HG02970 (cell line): ENCODE measurements around the gene CTDSP1.

Source experiments
- ATAC-seq: cut with Tn5 transposase; IDR thresholded peaks from one replicate; pipeline ENCODE4 v1.9.1; 2021; ENCODE audit warnings: mild to moderate bottlenecking, moderate library complexity, moderate number of reproducible peaks; ENCODE audit not compliant: unreplicated experiment, low FRiP score

Gene CTDSP1

GRCh38 chr2:218419630-218420216 lies 20.1 kb downstream of the CTDSP1 start:
- no peak for ATAC-seq

DNA sequence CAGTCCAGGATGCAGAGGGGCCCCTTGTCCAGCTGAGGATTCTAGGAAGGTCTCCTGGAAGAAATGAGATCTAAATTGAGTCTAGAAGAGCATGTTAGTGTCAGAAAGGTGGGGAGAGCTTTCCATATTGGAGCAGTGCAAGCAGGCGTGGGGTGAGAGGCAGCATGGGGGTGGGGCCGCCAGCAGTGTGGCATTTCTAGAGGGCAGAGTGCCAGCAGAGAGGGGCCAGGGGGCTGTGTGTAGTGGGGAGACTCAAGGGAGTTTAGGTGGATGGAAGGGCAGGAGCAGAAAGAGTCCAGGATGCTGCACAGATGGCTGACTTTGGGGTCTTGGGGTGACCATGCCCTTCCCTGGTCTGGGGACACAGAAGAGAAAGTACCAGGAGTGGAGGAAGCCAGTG lies 21.4 kb downstream of the CTDSP1 start:
- ATAC-seq, result no peak

GRCh38 chr2:218422403-218423086 lies 22.9 kb downstream of the CTDSP1 start:
- no peak for ATAC-seq

GRCh38 chr2:218423584-218423983 lies 23.9 kb downstream of the CTDSP1 start:
- ATAC-seq, result no peak

GRCh38 chr2:218425531-218425930 lies 25.9 kb downstream of the CTDSP1 start:
- no peak for ATAC-seq

GRCh38 chr2:218427741-218428140 lies 28.1 kb downstream of the CTDSP1 start:
- no peak for ATAC-seq

DNA sequence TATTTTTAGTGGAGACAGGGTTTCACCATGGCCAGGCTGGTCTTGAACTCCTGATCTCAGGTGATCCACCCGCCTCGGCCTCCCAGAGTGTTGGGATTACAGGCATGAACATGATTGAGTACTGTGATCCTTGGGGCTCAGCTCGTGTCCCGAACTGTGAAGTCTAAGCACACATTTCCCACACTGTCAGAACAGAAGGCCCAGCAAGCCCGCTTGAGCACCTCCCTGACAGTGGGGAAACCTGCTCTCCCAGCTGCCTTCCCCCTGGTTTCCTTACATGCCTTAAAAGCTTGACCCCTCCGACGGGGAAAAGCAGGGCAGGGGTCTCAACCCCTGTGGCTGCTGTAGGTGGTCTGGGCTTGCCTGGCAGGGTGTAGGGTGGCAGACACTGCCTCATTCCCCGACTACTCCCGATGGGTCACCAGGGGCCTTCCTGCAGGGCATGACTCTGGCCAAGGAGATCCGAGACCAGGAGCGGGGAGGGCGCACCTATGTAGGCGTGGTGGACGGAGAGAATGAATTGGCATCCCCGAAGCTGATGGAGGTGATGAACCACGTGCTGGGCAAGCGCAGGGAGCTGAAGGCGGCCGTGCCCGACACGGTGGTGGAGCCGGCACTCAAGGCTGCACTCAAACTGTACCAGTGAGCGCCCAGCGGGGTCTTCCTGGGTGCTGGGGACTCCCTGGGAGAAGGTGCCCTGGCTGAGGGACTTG lies 29.3 kb downstream of the CTDSP1 start:
- no peak for ATAC-seq

GRCh38 chr2:218429911-218430692 lies 30.4 kb downstream of the CTDSP1 start:
- no peak for ATAC-seq

DNA sequence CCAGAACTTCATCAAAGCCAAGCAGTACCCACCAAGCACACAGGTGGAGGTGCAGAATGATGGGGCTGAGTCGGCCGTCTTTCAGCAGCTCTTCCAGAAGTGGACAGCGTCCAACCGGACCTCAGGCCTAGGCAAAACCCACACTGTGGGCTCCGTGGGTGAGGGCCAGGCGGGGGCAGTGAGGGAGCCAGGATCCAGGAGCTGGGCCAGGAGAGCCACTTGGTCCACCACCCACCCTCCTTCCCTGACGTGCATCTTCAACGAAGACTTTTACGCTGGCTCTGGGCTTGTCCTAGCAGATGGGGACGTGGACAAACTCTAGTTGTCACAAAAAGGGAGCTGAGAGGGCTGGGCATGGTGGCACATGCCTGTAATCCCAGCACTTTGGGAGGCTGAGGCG lies 31.1 kb downstream of the CTDSP1 start:
- no peak for ATAC-seq

- ATAC-seq, result no peak
These were observed 32.2 kb downstream of the CTDSP1 start for GRCh38 chr2:218431878-218432277.

DNA sequence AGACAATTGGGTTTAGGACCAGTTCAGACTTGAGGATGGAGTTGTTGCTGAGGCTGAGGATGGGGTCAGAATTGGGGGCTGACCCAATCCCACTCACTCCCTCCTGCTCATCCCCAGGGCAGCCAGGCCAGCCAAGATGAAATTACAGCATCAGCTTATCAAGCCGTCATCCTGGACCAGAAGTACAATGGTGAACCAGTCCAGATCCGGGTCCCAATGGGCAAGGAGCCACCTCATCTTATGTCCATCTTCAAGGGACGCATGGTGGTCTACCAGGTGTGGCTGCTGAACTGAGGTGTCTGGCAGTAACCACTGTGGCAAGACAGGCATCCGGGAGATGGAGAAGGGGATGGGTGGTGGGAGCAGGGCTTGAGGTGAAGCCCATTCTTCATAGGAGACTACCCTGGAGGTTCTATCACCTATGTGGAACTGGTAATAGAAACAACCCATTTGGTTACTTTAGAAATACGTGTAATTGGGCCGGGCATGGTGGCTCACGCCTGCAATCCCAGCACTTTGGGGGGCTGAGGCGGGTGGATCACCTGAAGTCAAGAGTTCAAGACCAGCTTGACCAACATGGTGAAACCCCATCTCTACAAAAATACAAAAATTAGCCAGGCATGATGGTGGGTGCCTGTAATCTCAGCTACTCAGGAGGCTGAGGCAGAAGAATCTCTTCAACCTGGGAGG lies 33.2 kb downstream of the CTDSP1 start:
- no peak for ATAC-seq

- no peak for ATAC-seq
These were observed 34.8 kb downstream of the CTDSP1 start for GRCh38 chr2:218434456-218434855.

DNA sequence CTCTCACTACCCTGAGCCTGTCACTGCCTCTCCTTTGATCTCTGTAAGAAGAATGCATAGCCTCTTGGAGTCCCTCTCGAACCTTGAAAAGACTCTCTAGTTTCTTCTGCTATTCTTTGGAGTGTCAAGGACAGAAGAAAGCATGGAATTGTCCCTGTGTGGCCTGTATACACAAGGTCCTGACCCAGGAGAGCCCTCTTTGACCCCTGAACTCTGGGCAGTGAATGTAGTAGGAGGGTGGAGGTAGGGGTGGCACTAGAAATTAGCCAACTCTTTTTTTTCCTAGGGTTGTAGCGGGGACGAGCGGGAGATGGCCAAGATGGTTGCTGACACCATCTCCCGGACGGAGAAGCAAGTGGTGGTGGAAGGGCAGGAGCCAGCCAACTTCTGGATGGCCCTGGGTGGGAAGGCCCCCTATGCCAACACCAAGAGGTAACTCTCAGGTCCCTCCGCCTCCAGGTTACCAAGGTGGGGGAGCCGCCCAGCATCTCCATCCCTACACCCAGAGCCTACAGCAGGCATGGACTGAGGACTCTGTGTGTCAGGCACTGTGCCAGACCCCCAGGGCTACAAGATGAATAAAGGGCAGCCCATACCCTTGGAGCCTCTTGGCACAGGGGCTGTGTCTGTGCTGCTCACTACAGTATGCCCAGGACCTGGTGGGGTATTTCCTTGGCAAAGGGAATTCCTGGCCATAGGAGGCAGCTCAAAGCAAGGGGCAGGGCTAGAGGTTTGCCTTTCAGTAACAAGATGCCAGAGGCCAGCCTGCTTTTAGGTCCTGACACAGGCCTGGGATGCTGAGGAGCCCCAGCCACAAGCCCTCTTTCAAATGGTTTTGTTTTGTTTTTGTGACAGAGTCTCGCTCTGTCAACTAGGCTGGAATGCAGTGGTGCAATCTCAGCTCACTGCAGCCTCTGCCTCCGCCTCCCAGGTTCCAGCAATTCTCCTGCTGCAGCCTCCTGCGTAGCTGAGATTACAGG lies 35.6 kb downstream of the CTDSP1 start:
- no peak for ATAC-seq

DNA sequence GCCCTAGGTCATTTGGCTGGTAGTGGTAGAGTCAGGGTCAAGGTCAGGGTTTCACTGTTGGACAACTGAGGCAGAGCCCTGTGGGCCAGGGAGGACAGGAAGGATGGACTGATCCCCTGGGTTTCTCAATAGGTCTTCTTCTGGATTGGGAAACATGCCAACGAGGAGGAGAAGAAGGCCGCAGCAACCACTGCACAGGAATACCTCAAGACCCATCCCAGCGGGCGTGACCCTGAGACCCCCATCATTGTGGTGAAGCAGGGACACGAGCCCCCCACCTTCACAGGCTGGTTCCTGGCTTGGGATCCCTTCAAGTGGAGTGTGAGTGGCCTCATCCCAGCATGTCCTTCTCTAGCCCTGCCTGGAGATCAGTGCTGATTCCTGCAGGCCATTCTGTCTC lies 37.3 kb downstream of the CTDSP1 start:
- no peak for ATAC-seq

GRCh38 chr2:218437969-218438368 lies 38.3 kb downstream of the CTDSP1 start:
- ATAC-seq, result no peak

GRCh38 chr2:218438596-218438995 lies 38.9 kb downstream of the CTDSP1 start:
- no peak for ATAC-seq

GRCh38 chr2:218444692-218445357 lies 45.2 kb downstream of the CTDSP1 start:
- ATAC-seq, result no peak

DNA sequence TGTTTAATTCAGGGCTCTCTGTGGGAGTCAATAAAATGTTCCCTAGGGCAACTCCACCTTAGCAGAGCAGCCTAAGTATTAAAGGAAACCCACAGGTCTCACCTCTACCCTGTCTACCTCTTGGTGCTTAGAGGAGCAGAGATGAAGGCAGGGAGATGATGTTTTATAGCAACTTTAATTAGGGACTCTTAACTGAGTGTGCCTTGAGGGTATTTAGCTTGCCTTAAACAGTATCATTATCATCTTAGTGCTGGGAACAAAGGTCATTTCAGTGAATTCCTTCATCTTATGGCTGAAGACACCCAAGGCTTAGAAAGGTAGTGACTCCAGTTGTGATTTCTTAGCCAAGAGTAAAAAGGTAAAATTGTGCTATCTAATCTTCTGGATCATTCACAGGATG lies 45.9 kb downstream of the CTDSP1 start:
- no peak for ATAC-seq

- no peak for ATAC-seq
These were observed 46.9 kb downstream of the CTDSP1 start for GRCh38 chr2:218446547-218446946.
